Adrenal gland (tissue), 12 donors: ENCODE data around the gene AGFG1. TPM values are rescaled to one million over a fixed set of nuclear protein-coding genes. Genes with fewer than 3 reads are reported as not detected.

Experiments
- DNase-seq, 7 donors: peaks; one replicate each; pipeline ENCODE4 v3.0.0-alpha.2; 2019 to 2020
- H3K27ac ChIP-seq, 5 donors: fragments of 200-600 bp; sonication (generic) in 4 of 5; 1 replicate in 3 of 5; 2 replicates in 2 of 5; pipeline versions ENCODE4 v1.5.1 to v1.8.0; 2016 to 2020; ENCODE audit warnings: mild to moderate bottlenecking in 1 of 5
- H3K27me3 ChIP-seq: fragments of 200-600 bp; 2 replicates; pipeline ENCODE4 v1.8.0; 2021
- H3K36me3 ChIP-seq, 2 donors: fragments of 200-600 bp; replicated peaks in 1 of 2; 1 replicate in 1 of 2; 2 replicates in 1 of 2; pipeline versions ENCODE4 v1.5.1 to v1.8.0; 2018 to 2022
- H3K4me1 ChIP-seq, 2 donors: fragments of 200-600 bp; replicated peaks in 1 of 2; 1 replicate in 1 of 2; 2 replicates in 1 of 2; pipeline versions ENCODE4 v1.5.1 to v1.8.0; 2018 to 2021
- H3K4me3 ChIP-seq, 4 donors: fragments of 200-600 bp; sonication (generic) in 3 of 4; one replicate each; pipeline ENCODE4 v1.5.1; 2016 to 2018
- H3K9me3 ChIP-seq, 3 donors: fragments of 200-600 bp; sonication (generic) in 1 of 3; replicated peaks in 1 of 3; 1 replicate in 2 of 3; 2 replicates in 1 of 3; pipeline versions ENCODE4 v1.5.1 to v1.8.0; 2016 to 2021
- POLR2A ChIP-seq, 2 donors: fragments of 450-650 bp; IDR thresholded peaks; one replicate each; pipeline ENCODE4 v1.6.1; 2017; ENCODE audit warnings: antibody characterized with exemption in 2 of 2, mild to moderate bottlenecking in 2 of 2, moderate library complexity in 1 of 2
- WGBS, 4 donors: extraction: QIAGEN DNeasy Blood & Tissue Kit in 2 of 4; methylation state at CpG; one replicate each; pipeline versions ENCODE4 v1.1.5 to v1.1.7; 2013 to 2017; 5-methylcytosine and 5-hydroxymethylcytosine counted together
- intact Hi-C, 2 donors: fragments of 100-400 bp; cut with DNase I; formaldehyde crosslinking; loops; one replicate each; pipeline versions ENCODE4 v1.14.1 to v1.15.0; 2022 to 2023
- polyA plus RNA-seq, 3 donors: library from polyadenylated mRNA; stranded (reverse); fragments of 200-250 nt in 2 of 3; fragments of 350-450 nt in 1 of 3; fragmentation: Illumina TruSeq in 1 of 3; extraction: RNeasy Lipid Tissue Mini Kit (QIAGEN cat#74804) in 1 of 3; gene quantifications; one replicate each; pipeline ENCODE4 v1.2.3, GENCODE V29; 2013 to 2014
- total RNA-seq, 9 donors: library from RNA; depleted of rRNA in 4 of 9; stranded (reverse); fragments of >200 nt in 4 of 9; fragments of 120-200 nt in 1 of 9; fragmentation: NEBNext Ultra II Directional in 1 of 9; extraction: Animal tissue kit (Norgen Biotek cat#: 25700) in 1 of 9; gene quantifications; one replicate each; pipeline versions ENCODE4 v1.1.0 to v1.2.4, GENCODE V29; 2013 to 2023
- TF ChIP-seq, protein P1 (sequence below), 6 experiments: fragments of 450-650 bp in 4 of 6; fragments of 200-600 bp in 2 of 6; sonication (generic) in 1 of 6; IDR thresholded peaks; 1 replicate in 5 of 6; 2 replicates in 1 of 6; pipeline versions ENCODE4 v1.5.1 to v1.8.0; 2016 to 2021; ENCODE audit warnings: antibody characterized with exemption in 6 of 6, mild to moderate bottlenecking in 2 of 6, moderate library complexity in 1 of 6
- donor health status: healthy with polysubstance abuse.
- donor health status: Bipolar disorder and iron deficiency.
- donor health status: DM: yes; HTN: yes; CAD: no.
- donor health status: DM: no; HTN: no; CAD: no.
- donor health status: DM: no; HTN: no; CAD: no.
- donor health status: DM: yes; HTN: yes; CAD: no.

The AGFG1 gene
- total and polyA plus RNA-seq, 12 donors = 13.5 to 117 (median 64.7) TPM

DNA sequence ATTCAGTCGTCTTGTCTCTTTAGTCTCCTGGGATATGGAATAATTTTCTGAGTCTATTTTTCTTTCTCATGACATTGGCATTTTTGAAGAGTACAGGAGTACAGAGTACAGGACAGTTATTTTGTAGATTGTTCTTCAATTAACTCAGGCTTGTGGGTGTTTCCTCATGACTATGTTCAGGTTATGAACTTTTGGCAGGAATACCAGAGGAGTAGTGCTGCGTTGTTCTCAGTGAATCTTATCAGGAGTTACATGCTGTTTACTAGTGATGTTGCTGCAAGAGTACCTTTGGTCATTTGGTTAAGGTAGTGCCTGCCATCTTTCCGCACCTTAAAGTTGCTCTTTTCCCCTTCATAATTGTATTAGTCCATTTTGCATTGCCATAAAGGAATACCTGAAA, 41.3 kb upstream of the AGFG1 start:
- H3K27me3 ChIP-seq = no peaks in the 10 kb centered on the region
- intact Hi-C loops = no loop called here
- H3K9me3 ChIP-seq = no peaks in the 10 kb centered on the region
- no peak for DNase-seq
- H3K27ac ChIP-seq = no peak overlapping the region
- no peaks in the 10 kb centered on the region for H3K4me1 ChIP-seq
- TF ChIP-seq, protein P1, sequence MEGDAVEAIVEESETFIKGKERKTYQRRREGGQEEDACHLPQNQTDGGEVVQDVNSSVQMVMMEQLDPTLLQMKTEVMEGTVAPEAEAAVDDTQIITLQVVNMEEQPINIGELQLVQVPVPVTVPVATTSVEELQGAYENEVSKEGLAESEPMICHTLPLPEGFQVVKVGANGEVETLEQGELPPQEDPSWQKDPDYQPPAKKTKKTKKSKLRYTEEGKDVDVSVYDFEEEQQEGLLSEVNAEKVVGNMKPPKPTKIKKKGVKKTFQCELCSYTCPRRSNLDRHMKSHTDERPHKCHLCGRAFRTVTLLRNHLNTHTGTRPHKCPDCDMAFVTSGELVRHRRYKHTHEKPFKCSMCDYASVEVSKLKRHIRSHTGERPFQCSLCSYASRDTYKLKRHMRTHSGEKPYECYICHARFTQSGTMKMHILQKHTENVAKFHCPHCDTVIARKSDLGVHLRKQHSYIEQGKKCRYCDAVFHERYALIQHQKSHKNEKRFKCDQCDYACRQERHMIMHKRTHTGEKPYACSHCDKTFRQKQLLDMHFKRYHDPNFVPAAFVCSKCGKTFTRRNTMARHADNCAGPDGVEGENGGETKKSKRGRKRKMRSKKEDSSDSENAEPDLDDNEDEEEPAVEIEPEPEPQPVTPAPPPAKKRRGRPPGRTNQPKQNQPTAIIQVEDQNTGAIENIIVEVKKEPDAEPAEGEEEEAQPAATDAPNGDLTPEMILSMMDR (IDR thresholded peaks at IDR 0.05) = no peak
- TF ChIP-seq POLR2A (IDR thresholded peaks at IDR 0.05) = no peak
- 71 to 85% (median 80%) methylated on average over 3 of the region's 3 CpGs for WGBS, 4 donors
- no peaks in the 10 kb centered on the region for H3K36me3 ChIP-seq
- H3K4me3 ChIP-seq = no peak overlapping the region

DNA sequence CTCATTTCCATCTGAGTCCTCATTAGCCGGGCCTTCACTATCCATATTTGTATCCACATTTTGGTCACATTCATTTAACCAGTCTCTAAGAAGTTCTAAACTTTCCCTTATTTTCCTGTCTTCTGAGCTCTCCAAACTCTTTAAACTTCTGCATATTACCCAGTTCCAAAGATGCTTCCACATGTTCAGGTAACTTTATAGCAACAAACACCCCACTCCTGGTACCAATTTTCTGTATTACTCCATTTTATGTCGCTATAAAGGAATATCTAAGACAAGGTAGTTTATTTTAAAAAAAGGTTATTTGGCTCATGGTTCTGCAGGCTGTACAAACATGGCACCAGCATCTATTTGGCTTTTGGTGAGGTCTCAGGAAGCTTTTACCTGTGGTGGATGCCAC, 38.8 kb upstream of the AGFG1 start:
- Histone ChIP-seq H3K36me3 (no peaks in the 10 kb centered on the region), H3K4me3 (no peak overlapping the region), H3K4me1 (no peaks in the 10 kb centered on the region), H3K9me3 (no peaks in the 10 kb centered on the region), H3K27ac (no peak overlapping the region), H3K27me3 (no peaks in the 10 kb centered on the region)
- DNase-seq = no peak
- WGBS, 4 donors = 65 to 92% (median 78%) methylated on average over 2 of the region's 2 CpGs
- intact Hi-C loops = no loop called here
- no peak for TF ChIP-seq POLR2A (IDR thresholded peaks at IDR 0.05)
- TF ChIP-seq, protein P1 (IDR thresholded peaks at IDR 0.05) = no peak

DNA sequence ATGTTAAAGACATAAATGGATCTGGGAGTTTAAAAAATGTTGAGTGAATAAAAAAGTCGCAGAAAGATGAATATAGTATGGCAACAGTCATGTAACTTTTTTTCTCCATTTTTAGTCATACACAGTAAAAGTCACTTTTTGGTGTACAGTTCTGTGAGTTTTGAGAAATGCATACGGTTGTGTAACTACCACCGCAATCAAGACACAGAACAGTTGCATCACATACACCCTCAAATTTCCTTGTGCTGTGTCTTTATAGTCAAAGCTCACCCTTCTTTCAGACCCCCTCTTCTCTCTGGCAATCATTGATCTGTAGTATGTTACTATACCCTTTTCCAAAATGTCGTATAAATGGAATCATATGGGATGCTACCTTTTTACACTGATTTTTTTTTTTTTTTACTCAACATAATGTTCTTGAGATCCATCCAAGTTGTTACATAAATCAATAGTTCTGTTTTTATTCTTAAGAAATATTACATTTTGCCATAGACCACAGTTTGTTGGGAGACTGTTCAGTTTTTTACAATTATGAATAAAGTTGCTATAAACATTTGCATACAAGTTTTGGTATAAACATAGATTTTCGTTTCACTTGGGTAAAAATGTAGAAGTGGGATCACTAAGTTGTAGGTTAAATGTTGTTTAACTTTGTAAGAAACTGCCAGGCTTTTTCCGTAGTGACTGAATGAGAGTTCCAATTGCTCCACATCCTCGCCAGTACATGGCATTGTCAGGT, 35.4 kb upstream of the AGFG1 start:
- Histone ChIP-seq H3K4me1 (no peaks in the 10 kb centered on the region), H3K27me3 (no peaks in the 10 kb centered on the region), H3K27ac (peak overlapping the region in 1 of 5 donors; percentile 20), H3K9me3 (no peaks in the 10 kb centered on the region), H3K4me3 (no peak overlapping the region), H3K36me3 (no peaks in the 10 kb centered on the region)
- 66 to 75% (median 70%) methylated on average over 7 of the region's 7 CpGs for WGBS, 4 donors
- TF ChIP-seq, protein P1 (IDR thresholded peaks at IDR 0.05) = no peak
- TF ChIP-seq POLR2A (IDR thresholded peaks at IDR 0.05) = no peak
- intact Hi-C loops = no loop called here
- DNase-seq = no peak

DNA sequence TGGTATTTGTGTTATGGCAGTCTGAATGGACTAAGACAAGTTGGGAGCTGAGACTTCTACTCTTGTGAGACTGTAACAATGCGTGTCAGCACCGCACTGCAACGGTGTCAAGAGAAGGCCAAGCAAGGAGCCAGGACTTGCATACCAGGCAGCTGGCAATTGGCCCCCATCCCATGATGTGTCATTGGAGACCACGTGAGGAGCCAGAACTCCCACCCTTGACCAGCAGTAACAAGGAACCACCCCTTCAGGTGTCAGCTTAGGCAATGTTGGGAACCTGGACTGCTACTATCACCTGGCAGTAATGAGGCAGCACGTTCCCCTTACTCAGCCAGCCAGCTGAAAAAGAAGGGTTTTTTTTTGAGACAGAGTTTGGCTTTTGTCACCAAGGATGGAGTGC, 32.7 kb upstream of the AGFG1 start:
- no peaks in the 10 kb centered on the region for H3K9me3 ChIP-seq
- H3K4me1 ChIP-seq = no peaks in the 10 kb centered on the region
- peak in 1 of 7 donors; percentile 45 for DNase-seq
- intact Hi-C loops = no loop called here
- no peaks in the 10 kb centered on the region for H3K36me3 ChIP-seq
- WGBS, 4 donors = 85 to 97% (median 89%) methylated on average over 5 of the region's 5 CpGs
- no peak overlapping the region for H3K4me3 ChIP-seq
- H3K27ac ChIP-seq = no peak overlapping the region
- no peaks in the 10 kb centered on the region for H3K27me3 ChIP-seq
- TF ChIP-seq, protein P1 (IDR thresholded peaks at IDR 0.05) = no peak
- TF ChIP-seq POLR2A (IDR thresholded peaks at IDR 0.05) = no peak
